Inferior parietal cortex (tissue), 1 donor: ENCODE results near the gene PRRC2C.
"Not testable (repeated sequence)": the region's sequence is repeated elsewhere in the genome, so short reads cannot be mapped to it uniquely, and the experiment has no call there.

Experiments
- DNase-seq: peaks from one replicate; pipeline ENCODE4 v3.0.0-alpha.2; 2016; ENCODE audit errors: extremely low spot score

Gene PRRC2C

GRCh38 chr1:171500304-171500703 lies 15.0 kb downstream of the PRRC2C start:
- no peak for DNase-seq

GRCh38 chr1:171500803-171501202 lies 15.5 kb downstream of the PRRC2C start:
- no peak for DNase-seq

GRCh38 chr1:171501305-171502024 lies 16.1 kb downstream of the PRRC2C start:
- DNase-seq: no peak

- no peak for DNase-seq
Observed at GRCh38 chr1:171506525-171507304, 21.4 kb downstream of the PRRC2C start.

- DNase-seq: no peak
Observed at GRCh38 chr1:171507435-171507834, 22.1 kb downstream of the PRRC2C start.

- no peak for DNase-seq
Observed at GRCh38 chr1:171509191-171509590, 23.9 kb downstream of the PRRC2C start.

- DNase-seq: no peak
Observed at GRCh38 chr1:171513743-171514142, 28.4 kb downstream of the PRRC2C start.

GRCh38 chr1:171515299-171515698 lies 30.0 kb downstream of the PRRC2C start:
- no peak for DNase-seq

GRCh38 chr1:171515741-171516140 lies 30.4 kb downstream of the PRRC2C start:
- no peak for DNase-seq

- DNase-seq: no peak
Observed at GRCh38 chr1:171521567-171521966, 36.2 kb downstream of the PRRC2C start.

- no peak for DNase-seq
Observed at GRCh38 chr1:171530676-171531075, 45.3 kb downstream of the PRRC2C start.

GRCh38 chr1:171532520-171532919 lies 47.2 kb downstream of the PRRC2C start:
- no peak for DNase-seq

- no peak for DNase-seq
Observed at GRCh38 chr1:171545523-171545922, 60.2 kb downstream of the PRRC2C start.

- no peak for DNase-seq
Observed at GRCh38 chr1:171550050-171550449, 64.7 kb downstream of the PRRC2C start.

- not testable (repeated sequence) for DNase-seq
Observed at GRCh38 chr1:171550598-171551100, 65.3 kb downstream of the PRRC2C start.

- not testable (repeated sequence) for DNase-seq
Observed at GRCh38 chr1:171553960-171554359, 68.6 kb downstream of the PRRC2C start.

- no peak for DNase-seq
Observed at GRCh38 chr1:171563675-171564074, 78.3 kb downstream of the PRRC2C start.

- no peak for DNase-seq
Observed at GRCh38 chr1:171566467-171566866, 81.1 kb downstream of the PRRC2C start.

- DNase-seq: no peak
Observed at GRCh38 chr1:171570295-171570694, 85.0 kb downstream of the PRRC2C start.

GRCh38 chr1:171576144-171576543 lies 90.8 kb downstream of the PRRC2C start:
- DNase-seq: no peak

- no peak for DNase-seq
Observed at GRCh38 chr1:171581226-171581625, 95.9 kb downstream of the PRRC2C start.

GRCh38 chr1:171581766-171582165 lies 96.4 kb downstream of the PRRC2C start:
- DNase-seq: no peak

GRCh38 chr1:171582589-171582988 lies 97.3 kb downstream of the PRRC2C start:
- DNase-seq: no peak
